ENCODE data around the gene PISD.
"Not testable (repeated sequence)": the region's sequence is repeated elsewhere in the genome, so short reads cannot be mapped to it uniquely, and the experiment has no call there.

The PISD gene

GRCh38 chr22:31607696-31608095, 54.3 kb downstream of the PISD start:
- WGBS (ENCODE audit: insufficient coverage, insufficient read length): no CpG with 5 or more reads among the region's 7 CpGs
- Histone ChIP-seq H3K36me3 (ENCODE audit: control insufficient read depth, insufficient read depth, low read length) (peaks cover 2% of the 10 kb centered on the region; the same call in 1 of the 2 replicates), H3K27me3 (ENCODE audit: control insufficient read depth, insufficient read depth, low read length) (no peaks in the 10 kb centered on the region)

GRCh38 chr22:31605851-31606585, 56.0 kb downstream of the PISD start:
- Histone ChIP-seq H3K36me3 (ENCODE audit: control insufficient read depth, insufficient read depth, low read length) (peaks cover 2% of the 10 kb centered on the region; the same call in 1 of the 2 replicates), H3K27ac (ENCODE audit: low read length) (no peak overlapping the region), H3K4me1 (ENCODE audit: control insufficient read depth, insufficient read depth, low read length) (no peaks in the 10 kb centered on the region), H3K9me3 (ENCODE audit: control insufficient read depth, insufficient read depth, low read length) (no peaks in the 10 kb centered on the region), H3K4me3 (ENCODE audit: low read length) (no peak overlapping the region), H3K27me3 (ENCODE audit: control insufficient read depth, insufficient read depth, low read length) (no peaks in the 10 kb centered on the region)
- DNase-seq (ENCODE audit: low read depth, low spot score): no peak
- WGBS (ENCODE audit: insufficient coverage, insufficient read length): no CpG with 5 or more reads among the region's 9 CpGs

More at GRCh38 chr22:31607696-31608095, 54.3 kb downstream of the PISD start:
- Histone ChIP-seq H3K9me3 (ENCODE audit: control insufficient read depth, insufficient read depth, low read length) (no peaks in the 10 kb centered on the region), H3K4me3 (ENCODE audit: low read length) (no peak overlapping the region), H3K27ac (ENCODE audit: low read length) (no peak overlapping the region), H3K4me1 (ENCODE audit: control insufficient read depth, insufficient read depth, low read length) (no peaks in the 10 kb centered on the region)
- no peak for DNase-seq (ENCODE audit: low read depth, low spot score)

DNA sequence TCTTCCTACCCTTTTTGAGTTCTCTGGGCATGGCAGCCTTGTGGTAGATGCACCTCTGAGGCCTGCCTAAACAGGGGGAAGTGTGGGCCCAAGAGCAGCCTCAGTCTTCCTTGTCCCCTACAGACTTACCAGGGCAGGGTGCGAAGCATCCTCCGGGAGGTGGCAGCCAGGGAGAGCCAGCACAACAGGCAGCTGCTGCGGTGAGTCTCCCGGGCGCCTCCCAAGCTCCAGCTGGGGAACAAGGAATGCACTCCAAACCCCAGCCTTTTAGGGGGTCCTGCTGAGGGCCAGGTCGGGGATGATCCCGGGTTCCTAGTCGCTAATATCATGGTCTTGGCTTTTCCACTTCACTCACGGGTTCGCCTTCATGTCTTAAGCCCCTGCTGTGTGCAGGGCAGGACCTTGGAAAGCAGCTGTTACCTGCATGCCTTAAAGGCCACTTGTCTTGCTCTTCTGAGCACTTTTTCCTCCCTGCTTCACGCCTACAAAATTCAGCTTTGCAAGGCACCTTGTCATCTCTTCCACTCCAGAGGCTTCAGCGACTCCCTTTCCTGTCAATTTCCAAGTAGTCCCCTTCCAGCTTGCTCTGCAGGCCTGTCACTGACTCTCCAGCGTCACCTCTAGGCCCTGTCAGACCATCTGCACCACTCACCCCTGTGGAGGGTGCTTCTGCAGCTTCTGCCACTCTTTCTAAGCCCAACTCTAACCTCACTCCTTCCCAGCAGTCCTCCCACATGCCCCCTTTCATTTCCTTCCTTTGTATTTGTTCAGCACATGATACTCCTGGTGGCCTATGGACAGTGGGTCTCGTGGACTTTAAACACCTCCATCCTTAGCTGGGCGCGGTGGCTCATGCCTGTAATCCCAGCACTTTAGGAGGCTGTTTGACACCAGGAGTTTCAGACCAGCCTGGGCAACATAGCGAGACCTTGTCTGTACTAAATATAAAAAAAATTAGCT, 57.0 kb downstream of the PISD start:
- Histone ChIP-seq H3K27me3 (ENCODE audit: control insufficient read depth, insufficient read depth, low read length) (no peaks in the 10 kb centered on the region), H3K36me3 (ENCODE audit: control insufficient read depth, insufficient read depth, low read length) (peaks cover 2% of the 10 kb centered on the region; the same call in 1 of the 2 replicates), H3K27ac (ENCODE audit: low read length) (no peak overlapping the region), H3K4me1 (ENCODE audit: control insufficient read depth, insufficient read depth, low read length) (no peaks in the 10 kb centered on the region), H3K4me3 (ENCODE audit: low read length) (no peak overlapping the region), H3K9me3 (ENCODE audit: control insufficient read depth, insufficient read depth, low read length) (no peaks in the 10 kb centered on the region)
- no CpG with 5 or more reads among the region's 17 CpGs for WGBS (ENCODE audit: insufficient coverage, insufficient read length)
- DNase-seq (ENCODE audit: low read depth, low spot score): no peak

GRCh38 chr22:31604137-31604705, 57.8 kb downstream of the PISD start:
- Histone ChIP-seq H3K36me3 (ENCODE audit: control insufficient read depth, insufficient read depth, low read length) (peaks cover 2% of the 10 kb centered on the region; the same call in 1 of the 2 replicates), H3K4me3 (ENCODE audit: low read length) (no peak overlapping the region), H3K9me3 (ENCODE audit: control insufficient read depth, insufficient read depth, low read length) (no peaks in the 10 kb centered on the region; the same call in 1 of the 2 replicates), H3K27ac (ENCODE audit: low read length) (no peak overlapping the region), H3K27me3 (ENCODE audit: control insufficient read depth, insufficient read depth, low read length) (no peaks in the 10 kb centered on the region), H3K4me1 (ENCODE audit: control insufficient read depth, insufficient read depth, low read length) (no peaks in the 10 kb centered on the region)
- no CpG with 5 or more reads among the region's 14 CpGs for WGBS (ENCODE audit: insufficient coverage, insufficient read length)
- DNase-seq (ENCODE audit: low read depth, low spot score): no peak

DNA sequence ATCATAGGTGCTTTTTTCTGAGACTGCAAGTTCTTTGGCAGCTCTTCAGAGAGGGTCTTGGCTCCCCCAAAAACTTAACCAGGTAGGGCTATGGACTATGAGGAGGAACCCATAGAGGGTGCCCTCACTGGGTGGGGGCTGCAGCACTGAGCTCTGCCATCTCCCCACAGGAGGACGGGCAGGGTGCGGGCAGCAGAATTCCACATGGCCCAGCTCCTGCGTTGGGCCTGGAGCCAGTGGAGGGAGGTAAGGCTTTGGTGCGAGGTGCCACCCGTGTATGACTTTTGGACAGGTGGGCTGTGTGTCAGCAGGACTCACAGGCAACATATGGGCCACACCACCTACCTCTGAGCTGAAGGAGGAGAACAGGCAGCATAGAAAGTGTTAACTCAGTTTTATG, 58.4 kb downstream of the PISD start:
- no peak overlapping the region for H3K4me3 ChIP-seq (ENCODE audit: low read length)
- no peaks in the 10 kb centered on the region for H3K4me1 ChIP-seq (ENCODE audit: control insufficient read depth, insufficient read depth, low read length)
- DNase-seq (ENCODE audit: low read depth, low spot score): no peak
- no peaks in the 10 kb centered on the region for H3K27me3 ChIP-seq (ENCODE audit: control insufficient read depth, insufficient read depth, low read length)
- H3K27ac ChIP-seq (ENCODE audit: low read length): no peak overlapping the region
- no CpG with 5 or more reads among the region's 5 CpGs for WGBS (ENCODE audit: insufficient coverage, insufficient read length)
- H3K36me3 ChIP-seq (ENCODE audit: control insufficient read depth, insufficient read depth, low read length): peaks cover 2% of the 10 kb centered on the region; the same call in 1 of the 2 replicates
- H3K9me3 ChIP-seq (ENCODE audit: control insufficient read depth, insufficient read depth, low read length): no peaks in the 10 kb centered on the region; the same call in 1 of the 2 replicates

DNA sequence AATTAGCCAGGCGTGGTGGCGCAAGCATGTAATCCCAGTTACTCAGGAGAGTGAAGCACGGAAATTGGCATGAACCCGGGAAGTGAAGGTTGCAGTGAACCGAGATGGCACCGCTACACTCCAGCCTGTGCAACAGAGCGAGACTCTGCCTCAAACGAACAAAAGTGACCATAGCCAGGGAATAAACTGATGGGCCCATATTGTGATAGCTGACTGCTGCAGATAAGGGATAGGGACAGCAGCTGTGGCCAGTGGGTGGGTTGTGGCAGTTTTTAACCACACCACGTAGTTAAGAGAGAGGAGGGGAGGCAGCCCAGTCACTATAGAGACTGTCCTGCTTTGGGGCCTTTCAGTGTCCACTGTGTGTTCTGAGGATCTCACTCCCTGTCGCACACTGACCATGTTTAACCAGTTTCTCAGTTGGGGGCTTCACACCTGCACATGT, 58.9 kb downstream of the PISD start:
- H3K4me3 ChIP-seq (ENCODE audit: low read length): no peak overlapping the region
- no peaks in the 10 kb centered on the region for H3K4me1 ChIP-seq (ENCODE audit: control insufficient read depth, insufficient read depth, low read length)
- peaks cover 2% of the 10 kb centered on the region; the same call in 1 of the 2 replicates for H3K36me3 ChIP-seq (ENCODE audit: control insufficient read depth, insufficient read depth, low read length)
- no peak for DNase-seq (ENCODE audit: low read depth, low spot score)
- WGBS (ENCODE audit: insufficient coverage, insufficient read length): no CpG with 5 or more reads among the region's 10 CpGs
- H3K27me3 ChIP-seq (ENCODE audit: control insufficient read depth, insufficient read depth, low read length): no peaks in the 10 kb centered on the region
- H3K9me3 ChIP-seq (ENCODE audit: control insufficient read depth, insufficient read depth, low read length): no peaks in the 10 kb centered on the region; the same call in 1 of the 2 replicates
- H3K27ac ChIP-seq (ENCODE audit: low read length): no peak overlapping the region

DNA sequence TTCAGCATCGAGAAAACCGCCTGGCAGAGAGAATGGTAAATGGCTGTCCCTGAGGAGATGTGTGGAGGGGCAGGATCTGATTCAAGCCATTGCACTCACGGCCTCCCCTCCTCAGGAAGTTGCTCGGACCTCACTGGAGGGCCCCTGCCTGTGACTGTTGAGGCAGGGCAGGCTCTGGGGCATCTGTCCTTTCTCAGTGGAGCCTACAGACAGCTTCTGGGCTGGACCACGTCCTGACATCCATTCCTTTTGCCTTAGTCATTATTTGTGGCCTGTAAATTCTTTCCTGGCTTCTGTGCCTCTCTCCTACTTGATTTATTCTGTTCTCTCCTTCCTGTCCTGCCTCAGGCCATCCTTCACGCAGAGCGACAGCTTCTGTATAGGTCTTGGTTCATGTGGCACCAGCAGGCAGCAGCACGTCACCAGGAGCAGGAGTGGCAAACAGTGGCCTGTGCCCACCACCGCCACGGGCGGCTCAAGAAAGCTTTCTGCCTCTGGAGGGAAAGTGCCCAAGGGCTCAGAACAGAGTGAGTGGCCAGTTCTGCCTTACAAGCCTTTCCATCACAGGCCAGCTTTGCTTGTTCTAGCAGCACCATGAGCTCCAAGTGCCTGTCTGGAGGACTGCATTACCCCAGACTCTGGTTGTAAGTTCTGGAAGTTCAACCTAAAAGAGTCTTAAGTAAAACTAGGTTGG, 59.6 kb downstream of the PISD start:
- DNase-seq (ENCODE audit: low read depth, low spot score): no peak
- Histone ChIP-seq H3K27me3 (ENCODE audit: control insufficient read depth, insufficient read depth, low read length) (no peaks in the 10 kb centered on the region), H3K4me1 (ENCODE audit: control insufficient read depth, insufficient read depth, low read length) (no peaks in the 10 kb centered on the region), H3K36me3 (ENCODE audit: control insufficient read depth, insufficient read depth, low read length) (peaks cover 2% of the 10 kb centered on the region; the same call in 1 of the 2 replicates), H3K27ac (ENCODE audit: low read length) (no peak overlapping the region), H3K9me3 (ENCODE audit: control insufficient read depth, insufficient read depth, low read length) (no peaks in the 10 kb centered on the region; the same call in 1 of the 2 replicates), H3K4me3 (ENCODE audit: low read length) (no peak overlapping the region)
- WGBS (ENCODE audit: insufficient coverage, insufficient read length): no CpG with 5 or more reads among the region's 11 CpGs

GRCh38 chr22:31595271-31595670, 66.7 kb downstream of the PISD start:
- no CpG with 5 or more reads among the region's 2 CpGs for WGBS (ENCODE audit: insufficient coverage, insufficient read length)

GRCh38 chr22:31590161-31590560, 71.9 kb downstream of the PISD start:
- H3K36me3 ChIP-seq (ENCODE audit: control insufficient read depth, insufficient read depth, low read length); DNase-seq (ENCODE audit: low read depth, low spot score); H3K4me3 ChIP-seq (ENCODE audit: low read length); H3K4me1 ChIP-seq (ENCODE audit: control insufficient read depth, insufficient read depth, low read length); H3K27ac ChIP-seq (ENCODE audit: low read length); H3K27me3 ChIP-seq (ENCODE audit: control insufficient read depth, insufficient read depth, low read length); H3K9me3 ChIP-seq (ENCODE audit: control insufficient read depth, insufficient read depth, low read length): not testable (repeated sequence)
- no CpG with 5 or more reads among the region's 2 CpGs for WGBS (ENCODE audit: insufficient coverage, insufficient read length)

More at GRCh38 chr22:31595271-31595670, 66.7 kb downstream of the PISD start:
- H3K27me3 ChIP-seq (ENCODE audit: control insufficient read depth, insufficient read depth, low read length): no peaks in the 10 kb centered on the region
- no peaks in the 10 kb centered on the region for H3K36me3 ChIP-seq (ENCODE audit: control insufficient read depth, insufficient read depth, low read length)
- no peak overlapping the region for H3K27ac ChIP-seq (ENCODE audit: low read length)
- no peak for DNase-seq (ENCODE audit: low read depth, low spot score)
- no peaks in the 10 kb centered on the region; the same call in 1 of the 2 replicates for H3K9me3 ChIP-seq (ENCODE audit: control insufficient read depth, insufficient read depth, low read length)
- no peak overlapping the region for H3K4me3 ChIP-seq (ENCODE audit: low read length)
- H3K4me1 ChIP-seq (ENCODE audit: control insufficient read depth, insufficient read depth, low read length): no peaks in the 10 kb centered on the region

Data from iPS DF 6.9 (cell line).